Measurements from ENCODE around the gene MTERF2.
"Not testable (repeated sequence)": the region's sequence is repeated elsewhere in the genome, so short reads cannot be mapped to it uniquely, and the experiment has no call there.

GRCh38 chr12:107026356-107026755 is 39.4 kb upstream of the MTERF2 start:
- not testable (repeated sequence) for TF ChIP-seq CTCF (conservative IDR thresholded peaks at IDR 0.05 in 1 of 2, IDR thresholded peaks at IDR 0.05 in 1 of 2; ENCODE audit: low read depth in 1 of 2, low read length in 2 of 2); EZH2 (IDR thresholded peaks at IDR 0.05; ENCODE audit: low read length, missing control alignments)
